ENCODE results near the gene MYL5. TPM values are rescaled to one million over a fixed set of nuclear protein-coding genes. Genes with fewer than 3 reads are reported as not detected.

The MYL5 gene
- polyA plus RNA-seq, 1 donor from 2014 or later: 15.1 TPM

- no peak overlapping the region for H3K4me3 ChIP-seq (ENCODE audit: low read length)
- peaks cover 2% of the 10 kb centered on the region for H3K79me2 ChIP-seq (replicated peaks; ENCODE audit: insufficient read depth, low read length)
- no peaks in the 10 kb centered on the region for H3K27me3 ChIP-seq (ENCODE audit: insufficient read depth, low read depth, low read length)
- TF ChIP-seq TAF1 (IDR thresholded peaks at IDR 0.05; ENCODE audit: low read depth): no peak
- no peak for TF ChIP-seq RAD21 (conservative IDR thresholded peaks at IDR 0.05)
- TF ChIP-seq, protein P1, sequence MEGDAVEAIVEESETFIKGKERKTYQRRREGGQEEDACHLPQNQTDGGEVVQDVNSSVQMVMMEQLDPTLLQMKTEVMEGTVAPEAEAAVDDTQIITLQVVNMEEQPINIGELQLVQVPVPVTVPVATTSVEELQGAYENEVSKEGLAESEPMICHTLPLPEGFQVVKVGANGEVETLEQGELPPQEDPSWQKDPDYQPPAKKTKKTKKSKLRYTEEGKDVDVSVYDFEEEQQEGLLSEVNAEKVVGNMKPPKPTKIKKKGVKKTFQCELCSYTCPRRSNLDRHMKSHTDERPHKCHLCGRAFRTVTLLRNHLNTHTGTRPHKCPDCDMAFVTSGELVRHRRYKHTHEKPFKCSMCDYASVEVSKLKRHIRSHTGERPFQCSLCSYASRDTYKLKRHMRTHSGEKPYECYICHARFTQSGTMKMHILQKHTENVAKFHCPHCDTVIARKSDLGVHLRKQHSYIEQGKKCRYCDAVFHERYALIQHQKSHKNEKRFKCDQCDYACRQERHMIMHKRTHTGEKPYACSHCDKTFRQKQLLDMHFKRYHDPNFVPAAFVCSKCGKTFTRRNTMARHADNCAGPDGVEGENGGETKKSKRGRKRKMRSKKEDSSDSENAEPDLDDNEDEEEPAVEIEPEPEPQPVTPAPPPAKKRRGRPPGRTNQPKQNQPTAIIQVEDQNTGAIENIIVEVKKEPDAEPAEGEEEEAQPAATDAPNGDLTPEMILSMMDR (IDR thresholded peaks at IDR 0.05; ENCODE audit: poor library complexity, severe bottlenecking): no peak
- H3F3A ChIP-seq (ENCODE audit: insufficient read depth, low read length, poor library complexity, severe bottlenecking): no peaks in the 10 kb centered on the region
- no peaks in the 10 kb centered on the region for H3K9me3 ChIP-seq (ENCODE audit: low read length)
- no peaks in the 10 kb centered on the region for H3K9me2 ChIP-seq (ENCODE audit: insufficient read depth, low read length)
- H3K4me2 ChIP-seq (ENCODE audit: low read length): no peak overlapping the region
- no peaks in the 10 kb centered on the region for H4K20me1 ChIP-seq (ENCODE audit: insufficient read depth)
- no peaks in the 10 kb centered on the region for H3K36me3 ChIP-seq (ENCODE audit: insufficient read depth, low read length)
- H2AFZ ChIP-seq (ENCODE audit: low read depth, low read length): no peak overlapping the region
- no peak overlapping the region for H3K9ac ChIP-seq (ENCODE audit: low read length)
- no peak overlapping the region for H3K27ac ChIP-seq (ENCODE audit: low read length)
Observed at GRCh38 chr4:680091-680490, 5.7 kb downstream of the MYL5 start.

DNA sequence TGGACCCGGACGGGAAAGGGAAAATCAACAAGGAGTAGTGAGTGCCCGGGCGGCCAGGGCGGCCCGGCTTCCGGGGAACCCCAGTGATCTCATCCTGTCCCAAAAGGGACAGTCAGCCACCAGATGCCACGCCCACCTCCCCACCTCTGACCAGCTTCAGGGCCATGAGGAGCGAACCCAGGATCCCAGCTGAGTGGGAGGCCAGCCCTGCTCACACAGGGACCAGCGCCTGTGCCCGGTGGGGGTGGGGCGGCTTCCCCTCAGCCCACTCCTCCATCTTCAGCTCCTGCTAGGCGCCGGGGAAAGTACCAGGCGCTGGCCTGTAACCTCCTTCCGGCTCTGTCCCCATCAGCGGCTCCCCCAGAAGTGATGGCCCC lies 6.2 kb downstream of the MYL5 start:
- no peak overlapping the region for H3K27ac ChIP-seq (ENCODE audit: low read length)
- TF ChIP-seq EP300 (conservative IDR thresholded peaks at IDR 0.05; ENCODE audit: poor library complexity, severe bottlenecking): no peak
- TF ChIP-seq MXI1 (conservative IDR thresholded peaks at IDR 0.05; ENCODE audit: poor library complexity, severe bottlenecking): no peak
- no peaks in the 10 kb centered on the region for H3K9me2 ChIP-seq (ENCODE audit: insufficient read depth, low read length)
- no peaks in the 10 kb centered on the region for H3F3A ChIP-seq (ENCODE audit: insufficient read depth, low read length, poor library complexity, severe bottlenecking)
- H3K79me2 ChIP-seq (replicated peaks; ENCODE audit: insufficient read depth, low read length): no peaks in the 10 kb centered on the region
- no peaks in the 10 kb centered on the region for H3K36me3 ChIP-seq (ENCODE audit: insufficient read depth, low read length)
- H4K20me1 ChIP-seq (ENCODE audit: insufficient read depth): no peaks in the 10 kb centered on the region
- no peaks in the 10 kb centered on the region for H3K27me3 ChIP-seq (ENCODE audit: insufficient read depth, low read depth, low read length)
- no peak overlapping the region for H3K4me3 ChIP-seq (ENCODE audit: low read length)
- H3K9me3 ChIP-seq (ENCODE audit: low read length): no peaks in the 10 kb centered on the region
- H2AFZ ChIP-seq (ENCODE audit: low read depth, low read length): no peak overlapping the region
- no peak overlapping the region for H3K4me2 ChIP-seq (ENCODE audit: low read length)
- no peak overlapping the region for H3K9ac ChIP-seq (ENCODE audit: low read length)

DNA sequence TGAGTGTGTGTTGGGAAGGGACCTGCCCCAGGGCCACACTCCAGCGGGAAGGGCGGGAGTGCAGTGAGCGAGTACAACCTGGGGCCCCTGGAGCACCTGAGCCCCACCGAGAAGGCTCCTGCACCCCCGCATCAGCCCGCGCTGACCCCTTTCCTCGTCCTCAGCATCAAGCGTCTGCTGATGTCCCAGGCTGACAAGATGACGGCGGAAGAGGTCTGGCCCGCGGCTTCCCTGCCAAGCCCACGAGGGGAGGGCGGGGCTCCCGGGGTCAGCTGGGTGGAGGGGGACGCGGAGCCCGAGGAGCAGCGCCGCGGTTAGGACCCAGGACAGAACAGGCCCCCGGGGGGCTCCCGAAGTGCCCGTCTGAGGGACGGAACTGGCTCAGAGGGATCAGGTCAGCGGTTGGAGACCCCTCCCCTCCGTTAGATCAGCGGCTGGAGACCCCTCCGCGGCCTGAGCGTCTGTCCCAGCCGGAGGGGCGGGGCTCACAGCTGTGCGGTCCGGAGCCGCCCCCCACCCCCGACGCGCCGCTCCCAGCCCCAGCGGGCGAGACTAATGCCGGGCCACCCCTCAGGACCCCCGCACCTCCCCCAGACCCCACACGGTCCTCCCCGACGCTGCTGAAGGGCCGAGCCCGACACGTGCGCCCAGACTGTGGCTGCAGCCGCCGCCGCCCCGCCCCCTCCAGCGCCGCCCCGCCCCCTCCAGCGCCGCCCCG lies 6.7 kb downstream of the MYL5 start:
- H3K27me3 ChIP-seq (ENCODE audit: insufficient read depth, low read depth, low read length): no peaks in the 10 kb centered on the region
- H3K9me3 ChIP-seq (ENCODE audit: low read length): no peaks in the 10 kb centered on the region
- no peak for TF ChIP-seq SMC3 (conservative IDR thresholded peaks at IDR 0.05; ENCODE audit: poor library complexity)
- TF ChIP-seq TAF1 (IDR thresholded peaks at IDR 0.05; ENCODE audit: low read depth): no peak
- TF ChIP-seq, protein P2, sequence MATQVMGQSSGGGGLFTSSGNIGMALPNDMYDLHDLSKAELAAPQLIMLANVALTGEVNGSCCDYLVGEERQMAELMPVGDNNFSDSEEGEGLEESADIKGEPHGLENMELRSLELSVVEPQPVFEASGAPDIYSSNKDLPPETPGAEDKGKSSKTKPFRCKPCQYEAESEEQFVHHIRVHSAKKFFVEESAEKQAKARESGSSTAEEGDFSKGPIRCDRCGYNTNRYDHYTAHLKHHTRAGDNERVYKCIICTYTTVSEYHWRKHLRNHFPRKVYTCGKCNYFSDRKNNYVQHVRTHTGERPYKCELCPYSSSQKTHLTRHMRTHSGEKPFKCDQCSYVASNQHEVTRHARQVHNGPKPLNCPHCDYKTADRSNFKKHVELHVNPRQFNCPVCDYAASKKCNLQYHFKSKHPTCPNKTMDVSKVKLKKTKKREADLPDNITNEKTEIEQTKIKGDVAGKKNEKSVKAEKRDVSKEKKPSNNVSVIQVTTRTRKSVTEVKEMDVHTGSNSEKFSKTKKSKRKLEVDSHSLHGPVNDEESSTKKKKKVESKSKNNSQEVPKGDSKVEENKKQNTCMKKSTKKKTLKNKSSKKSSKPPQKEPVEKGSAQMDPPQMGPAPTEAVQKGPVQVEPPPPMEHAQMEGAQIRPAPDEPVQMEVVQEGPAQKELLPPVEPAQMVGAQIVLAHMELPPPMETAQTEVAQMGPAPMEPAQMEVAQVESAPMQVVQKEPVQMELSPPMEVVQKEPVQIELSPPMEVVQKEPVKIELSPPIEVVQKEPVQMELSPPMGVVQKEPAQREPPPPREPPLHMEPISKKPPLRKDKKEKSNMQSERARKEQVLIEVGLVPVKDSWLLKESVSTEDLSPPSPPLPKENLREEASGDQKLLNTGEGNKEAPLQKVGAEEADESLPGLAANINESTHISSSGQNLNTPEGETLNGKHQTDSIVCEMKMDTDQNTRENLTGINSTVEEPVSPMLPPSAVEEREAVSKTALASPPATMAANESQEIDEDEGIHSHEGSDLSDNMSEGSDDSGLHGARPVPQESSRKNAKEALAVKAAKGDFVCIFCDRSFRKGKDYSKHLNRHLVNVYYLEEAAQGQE (IDR thresholded peaks at IDR 0.05; ENCODE audit: borderline replicate concordance): no peak
- no peaks in the 10 kb centered on the region for H4K20me1 ChIP-seq (ENCODE audit: insufficient read depth)
- H3K4me3 ChIP-seq (ENCODE audit: low read length): peak overlapping the region; percentile 47
- H2AFZ ChIP-seq (ENCODE audit: low read depth, low read length): no peak overlapping the region
- no peak overlapping the region for H3K4me2 ChIP-seq (ENCODE audit: low read length)
- H3K9ac ChIP-seq (ENCODE audit: low read length): no peak overlapping the region
- H3K36me3 ChIP-seq (ENCODE audit: insufficient read depth, low read length): no peaks in the 10 kb centered on the region
- H3K27ac ChIP-seq (ENCODE audit: low read length): no peak overlapping the region
- no peaks in the 10 kb centered on the region for H3F3A ChIP-seq (ENCODE audit: insufficient read depth, low read length, poor library complexity, severe bottlenecking)
- no peaks in the 10 kb centered on the region for H3K9me2 ChIP-seq (ENCODE audit: insufficient read depth, low read length)
- no peaks in the 10 kb centered on the region for H3K79me2 ChIP-seq (replicated peaks; ENCODE audit: insufficient read depth, low read length)

Measured in neural cell (in vitro differentiated cells).